HepG2 (cell line): ENCODE results near the gene NEAT1. TPM values are rescaled to one million over a fixed set of nuclear protein-coding genes. Genes with fewer than 3 reads are reported as not detected.

Experiments used
- ATAC-seq: fragments of 200-7000 bp; cut with Tn5 transposase; 3 replicates; pipeline ENCODE4 v1.9.1; 2020; ENCODE audit warnings: mild to moderate bottlenecking, moderate library complexity
- BruUV-seq: library from RNA; stranded (reverse); fragments of 400-500 nt; replicated peaks from 2 replicates; lab custom pipeline; 2021; lab: Mats Ljungman, UMichigan
- CTCF ChIA-PET: fragments of 300-600 bp; formaldehyde crosslinking; extraction: SDS; loops from one replicate; lab custom pipeline; 2021; ENCODE audit warnings: low total read pairs, inconsistent platforms, low intra/inter-chr PET ratio; lab: Yijun Ruan, JAX
- POLR2A ChIA-PET: fragments of 350-600 bp; sonication (Branson Sonifier 250); formaldehyde crosslinking; loops from one replicate; lab custom pipeline; 2020; ENCODE audit warnings: antibody characterized with exemption, inconsistent platforms; lab: Yijun Ruan, JAX
- DNase-seq: peaks from one replicate; pipeline ENCODE4 v3.0.0-alpha.2; 2015; ENCODE audit warnings: low spot score
- FAIRE-seq: peaks from 3 replicates; lab custom pipeline; 2011; peaks lifted over from hg19 to GRCh38; lab: Jason Lieb, UNC
- H2AFZ ChIP-seq: one replicate; pipeline ENCODE4 v1.6.1; 2011; ENCODE audit warnings: low read length, inconsistent platforms
- H3K27ac ChIP-seq: fragments of 300-600 bp; 3 replicates; pipeline ENCODE4 v1.8.0; 2011; ENCODE audit warnings: mixed run types, mild to moderate bottlenecking, mixed read lengths, low read length, inconsistent platforms; ENCODE audit not compliant: insufficient read depth; ENCODE audit errors: extremely low read length
- H3K27me3 ChIP-seq, 2 experiments: fragments of 200-600 bp in 1 of 2; 2 replicates in 1 of 2; 3 replicates in 1 of 2; pipeline versions ENCODE4 v1.6.0 to v1.8.0; 2011; ENCODE audit warnings: low read length in 2 of 2, mild to moderate bottlenecking in 2 of 2, moderate library complexity in 2 of 2, inconsistent platforms in 1 of 2; ENCODE audit not compliant: insufficient read depth in 2 of 2, control insufficient read depth in 1 of 2
- H3K36me3 ChIP-seq, 2 experiments: fragments of 200-600 bp in 1 of 2; replicated peaks in 1 of 2; 2 replicates in 1 of 2; 3 replicates in 1 of 2; pipeline versions ENCODE4 v1.5.1 to v1.8.0; 2011; ENCODE audit warnings: low read length in 2 of 2, inconsistent platforms in 1 of 2; ENCODE audit not compliant: insufficient read depth in 2 of 2, control insufficient read depth in 1 of 2
- H3K4me1 ChIP-seq: 2 replicates; pipeline ENCODE4 v1.5.1; 2012; ENCODE audit warnings: low read length, inconsistent platforms; ENCODE audit not compliant: insufficient read depth
- H3K4me2 ChIP-seq: 2 replicates; pipeline ENCODE4 v1.6.0; 2011; ENCODE audit warnings: low read depth, low read length, inconsistent platforms
- H3K4me3 ChIP-seq, 3 experiments: fragments of 200-600 bp in 1 of 3; sonication (generic), shearing (Covaris generic) in 1 of 3; replicated peaks in 1 of 3; 2 replicates each; pipeline ENCODE4 v1.5.1; 2011 to 2016; ENCODE audit warnings: low read length in 3 of 3, inconsistent platforms in 2 of 3, low read depth in 2 of 3, mild to moderate bottlenecking in 2 of 3, control low read depth in 1 of 3, mixed read lengths in 1 of 3; ENCODE audit not compliant: insufficient read depth in 1 of 3
- H3K79me2 ChIP-seq: one replicate; pipeline ENCODE4 v1.6.1; 2011; ENCODE audit warnings: low read length, inconsistent platforms; ENCODE audit not compliant: insufficient read depth
- H3K9ac ChIP-seq: 2 replicates; pipeline ENCODE4 v1.6.0; 2011; ENCODE audit warnings: mild to moderate bottlenecking, low read depth, low read length, inconsistent platforms; ENCODE audit not compliant: insufficient read depth
- H3K9me3 ChIP-seq: 2 replicates; pipeline ENCODE4 v1.5.1; 2012; ENCODE audit warnings: mild to moderate bottlenecking, low read length
- H4K20me1 ChIP-seq: 2 replicates; pipeline ENCODE4 v1.6.0; 2011; ENCODE audit warnings: inconsistent platforms, mild to moderate bottlenecking, low read length, moderate library complexity; ENCODE audit not compliant: insufficient read depth
- CREM ChIP-seq, 2 experiments: sonication (generic) in 1 of 2; formaldehyde crosslinking in 1 of 2; IDR thresholded peaks; 2 replicates each; pipeline versions ENCODE4 v1.4.0 to v1.6.1; 2016 to 2020; ENCODE audit warnings: antibody characterized with exemption in 1 of 2, mild to moderate bottlenecking in 1 of 2, missing genetic modification reagents in 1 of 2
- NFE2 ChIP-seq: sonication (generic); formaldehyde crosslinking; IDR thresholded peaks from 2 replicates; pipeline ENCODE4 v1.4.0; 2020; ENCODE audit warnings: missing genetic modification reagents
- SIX4 ChIP-seq: sonication (generic); formaldehyde crosslinking; IDR thresholded peaks from 2 replicates; pipeline ENCODE4 v1.4.0; 2020; ENCODE audit warnings: missing genetic modification reagents
- YEATS4 ChIP-seq: sonication (generic); formaldehyde crosslinking; IDR thresholded peaks from 2 replicates; pipeline ENCODE4 v1.4.0; 2020; ENCODE audit warnings: missing genetic modification reagents, borderline replicate concordance
- ZBTB21 ChIP-seq: sonication (generic); formaldehyde crosslinking; IDR thresholded peaks from 2 replicates; pipeline ENCODE4 v1.4.0; 2020; ENCODE audit warnings: missing genetic modification reagents
- ZNF292 ChIP-seq: sonication (generic); formaldehyde crosslinking; IDR thresholded peaks from 2 replicates; pipeline ENCODE4 v1.8.1; 2022; ENCODE audit warnings: mild to moderate bottlenecking, low read depth, missing genetic modification reagents, borderline replicate concordance
- ZNF350 ChIP-seq: sonication (generic); formaldehyde crosslinking; IDR thresholded peaks from 2 replicates; pipeline ENCODE4 v1.4.0; 2020; ENCODE audit warnings: mild to moderate bottlenecking, low read depth, missing genetic modification reagents, borderline replicate concordance
- ZNF468 ChIP-seq: sonication (generic); formaldehyde crosslinking; IDR thresholded peaks from 2 replicates; pipeline ENCODE4 v1.8.0; 2022; ENCODE audit warnings: mild to moderate bottlenecking, moderate library complexity, missing genetic modification reagents
- ZNF737 ChIP-seq: sonication (generic); formaldehyde crosslinking; IDR thresholded peaks from 2 replicates; pipeline ENCODE4 v1.5.0; 2020; ENCODE audit warnings: missing genetic modification reagents, mild to moderate bottlenecking, borderline replicate concordance
- ZNF816 ChIP-seq: sonication (generic); formaldehyde crosslinking; IDR thresholded peaks from 2 replicates; pipeline ENCODE4 v1.8.0; 2022; ENCODE audit warnings: missing genetic modification reagents, mild to moderate bottlenecking, borderline replicate concordance
- WGBS: methylation state at CpG from one replicate; pipeline ENCODE4 v1.1.6; 2017; ENCODE audit warnings: low lambda C conversion rate; 5-methylcytosine and 5-hydroxymethylcytosine counted together
- in situ Hi-C: cut with HindIII; loops from 2 replicates; pipeline ENCODE4 v1.10.0; 2017; ENCODE audit warnings: low pct_unique_long_range_greater_than_20kb; ENCODE audit not compliant: extremely low pct_ligation_motif_present
- intact Hi-C: fragments of 100-400 bp; cut with micrococcal nuclease; formaldehyde crosslinking; loops from one replicate; pipeline ENCODE4 v1.10.0; 2022; ENCODE audit not compliant: unreplicated experiment
- polyA plus RNA-seq, 8 experiments: library from polyadenylated mRNA; depleted of rRNA in 3 of 8; stranded (reverse) in 7 of 8; unstranded in 1 of 8; fragments of >200 nt; fragmentation: Illumina TruSeq in 4 of 8; extraction: Trizol in 4 of 8; gene quantifications; 2 replicates each; pipeline versions ENCODE4 v1.2.1 to v1.2.3, GENCODE V29; 2011 to 2016; ENCODE audit warnings: low read depth in 4 of 8, missing spikeins in 1 of 8, mixed read lengths in 1 of 8; ENCODE audit not compliant: insufficient read depth in 1 of 8
- total RNA-seq, 5 experiments: library from RNA; depleted of rRNA; stranded (reverse); fragments of >200 nt; fragmentation: Illumina TruSeq; extraction: Trizol; gene quantifications; 2 replicates each; pipeline ENCODE4 v1.2.3, GENCODE V29; 2016; ENCODE audit warnings: low read depth in 1 of 5
- TF ChIP-seq, protein P1 (sequence below): sonication (generic); formaldehyde crosslinking; IDR thresholded peaks from 2 replicates; pipeline ENCODE4 v1.8.0; 2022; ENCODE audit warnings: missing genetic modification reagents, mild to moderate bottlenecking, moderate library complexity, borderline replicate concordance
- TF ChIP-seq, protein P2 (sequence below): sonication (generic); formaldehyde crosslinking; IDR thresholded peaks from 2 replicates; pipeline ENCODE4 v1.4.0; 2020; ENCODE audit warnings: missing genetic modification reagents
- TF ChIP-seq, protein P3 (sequence below): sonication (generic); formaldehyde crosslinking; IDR thresholded peaks from 2 replicates; pipeline ENCODE4 v1.5.0; 2020; ENCODE audit warnings: mild to moderate bottlenecking, missing genetic modification reagents, moderate library complexity

Gene NEAT1
- total and polyA plus RNA-seq, 2 of the 13 experiments (the other 11 are each of a cell fraction or from before 2014, with no cell fraction given): 20.5 to 41.2 TPM

DNA sequence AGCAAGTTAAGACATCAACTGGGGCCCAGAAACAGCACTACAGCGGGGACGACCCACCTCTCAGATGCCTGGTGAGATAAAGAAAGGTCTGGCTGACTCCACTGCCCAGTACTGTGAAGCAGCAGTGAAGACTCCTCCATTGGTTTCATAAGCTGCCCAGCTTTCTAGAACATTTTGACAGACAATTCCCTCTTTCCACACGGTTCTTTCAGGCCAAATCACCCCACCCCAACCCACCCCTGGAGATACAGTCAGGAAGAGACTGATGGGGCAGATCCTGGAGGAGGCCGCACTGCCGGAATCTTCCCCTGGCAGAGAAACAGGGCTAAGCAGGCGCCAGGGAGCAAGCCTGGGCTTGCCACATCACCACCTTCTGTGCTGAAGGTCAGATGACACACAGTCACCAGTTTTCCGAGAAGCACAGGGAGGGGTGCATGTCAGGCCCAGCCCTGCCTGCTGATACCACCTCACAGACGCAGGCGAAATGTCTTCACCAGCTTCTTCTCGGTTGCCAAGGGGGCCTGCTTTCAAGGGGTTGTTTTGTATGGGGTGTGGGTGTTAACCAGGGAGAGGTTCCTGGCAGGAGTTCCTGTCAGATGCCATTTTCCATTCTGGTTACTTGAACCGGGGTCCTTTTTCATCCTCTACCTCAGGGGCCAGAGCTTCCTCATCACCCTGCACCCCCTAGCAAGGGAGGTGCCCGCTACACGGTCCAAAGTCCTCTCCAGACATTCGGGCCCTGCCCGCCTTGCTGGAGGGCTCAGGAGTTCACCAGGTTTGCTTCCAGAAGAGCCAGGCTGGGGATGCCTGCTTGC is 1.4 kb upstream of the NEAT1 start (continued):
- TF ChIP-seq, protein P1, sequence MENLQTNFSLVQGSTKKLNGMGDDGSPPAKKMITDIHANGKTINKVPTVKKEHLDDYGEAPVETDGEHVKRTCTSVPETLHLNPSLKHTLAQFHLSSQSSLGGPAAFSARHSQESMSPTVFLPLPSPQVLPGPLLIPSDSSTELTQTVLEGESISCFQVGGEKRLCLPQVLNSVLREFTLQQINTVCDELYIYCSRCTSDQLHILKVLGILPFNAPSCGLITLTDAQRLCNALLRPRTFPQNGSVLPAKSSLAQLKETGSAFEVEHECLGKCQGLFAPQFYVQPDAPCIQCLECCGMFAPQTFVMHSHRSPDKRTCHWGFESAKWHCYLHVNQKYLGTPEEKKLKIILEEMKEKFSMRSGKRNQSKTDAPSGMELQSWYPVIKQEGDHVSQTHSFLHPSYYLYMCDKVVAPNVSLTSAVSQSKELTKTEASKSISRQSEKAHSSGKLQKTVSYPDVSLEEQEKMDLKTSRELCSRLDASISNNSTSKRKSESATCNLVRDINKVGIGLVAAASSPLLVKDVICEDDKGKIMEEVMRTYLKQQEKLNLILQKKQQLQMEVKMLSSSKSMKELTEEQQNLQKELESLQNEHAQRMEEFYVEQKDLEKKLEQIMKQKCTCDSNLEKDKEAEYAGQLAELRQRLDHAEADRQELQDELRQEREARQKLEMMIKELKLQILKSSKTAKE (CRISPR knock-in tag): peak; percentile 65; the same call in 1 of the 2 replicates
- 0 out of 2 replicates have a peak, but pooled peaks have one; percentile 61 for TF ChIP-seq SIX4
- TF ChIP-seq, protein P2, sequence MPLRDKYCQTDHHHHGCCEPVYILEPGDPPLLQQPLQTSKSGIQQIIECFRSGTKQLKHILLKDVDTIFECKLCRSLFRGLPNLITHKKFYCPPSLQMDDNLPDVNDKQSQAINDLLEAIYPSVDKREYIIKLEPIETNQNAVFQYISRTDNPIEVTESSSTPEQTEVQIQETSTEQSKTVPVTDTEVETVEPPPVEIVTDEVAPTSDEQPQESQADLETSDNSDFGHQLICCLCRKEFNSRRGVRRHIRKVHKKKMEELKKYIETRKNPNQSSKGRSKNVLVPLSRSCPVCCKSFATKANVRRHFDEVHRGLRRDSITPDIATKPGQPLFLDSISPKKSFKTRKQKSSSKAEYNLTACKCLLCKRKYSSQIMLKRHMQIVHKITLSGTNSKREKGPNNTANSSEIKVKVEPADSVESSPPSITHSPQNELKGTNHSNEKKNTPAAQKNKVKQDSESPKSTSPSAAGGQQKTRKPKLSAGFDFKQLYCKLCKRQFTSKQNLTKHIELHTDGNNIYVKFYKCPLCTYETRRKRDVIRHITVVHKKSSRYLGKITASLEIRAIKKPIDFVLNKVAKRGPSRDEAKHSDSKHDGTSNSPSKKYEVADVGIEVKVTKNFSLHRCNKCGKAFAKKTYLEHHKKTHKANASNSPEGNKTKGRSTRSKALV (CRISPR knock-in tag): no peak

DNA sequence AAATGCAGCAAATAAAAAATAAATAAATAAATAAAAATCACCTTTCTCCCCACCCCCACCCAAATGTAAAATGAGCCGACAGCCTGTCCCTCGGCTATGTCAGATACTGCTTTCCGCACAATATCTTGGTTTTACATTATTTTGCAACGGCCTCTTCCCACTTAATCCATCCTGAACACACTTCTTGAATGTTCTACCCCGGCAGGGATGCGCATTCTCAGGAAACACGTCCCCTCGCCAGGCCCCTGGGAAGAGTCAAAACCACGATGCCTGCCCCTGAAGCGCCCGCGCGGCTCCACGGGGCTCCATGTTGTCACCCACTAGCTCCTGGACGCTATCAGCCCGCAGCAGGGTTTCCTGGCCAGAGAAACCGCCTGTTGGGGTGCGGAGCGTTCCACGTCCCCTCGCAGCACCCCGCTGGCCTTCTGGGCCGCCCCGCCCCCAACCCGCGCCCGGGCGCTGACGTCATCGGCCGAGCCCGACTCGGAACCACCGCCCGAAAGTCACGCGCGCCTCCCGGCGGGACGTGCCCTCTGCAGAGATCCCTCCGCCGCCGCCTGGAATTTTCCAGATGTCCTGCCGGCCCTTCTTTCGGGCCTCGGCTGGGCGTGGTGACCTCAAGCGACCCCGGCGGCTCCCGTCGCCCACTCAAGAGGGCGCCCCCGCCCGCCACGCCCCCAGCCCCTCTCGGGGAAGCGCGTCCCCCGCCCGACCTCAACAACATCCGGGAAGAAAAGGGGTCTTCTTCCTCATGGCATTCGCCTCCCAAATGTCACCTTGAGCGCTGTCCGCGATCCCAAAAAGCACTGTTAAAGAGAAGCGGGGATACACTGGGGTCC is 585 bp upstream of the NEAT1 start:
- DNase-seq (peak; percentile 93), FAIRE-seq (no peak), ATAC-seq (no peak)
- POLR2A ChIA-PET: interaction anchor here (0.7 to 17.8 kb wide), 52 partner anchors 5 to 643 kb away, joined by 3 to 952 read pairs (median 6); partner anchors contain the start of genes CAPN1, CDC42EP2, DPF2 and FRMD8
- H3K79me2 ChIP-seq: peaks cover 72% of the 10 kb centered on the region
- H3K36me3 ChIP-seq: no peaks in the 10 kb centered on the region; a peak in 2 of 5 replicates
- intact Hi-C loops: loop anchor here (2.0 kb wide), 1 partner anchor 81 kb away; no protein-coding TSS in a partner anchor
- peak overlapping the region; percentile 100 for H3K9ac ChIP-seq
- in situ Hi-C loops: loop anchor here (5.0 kb wide), 1 partner anchor 75 kb away; the partner anchor contains the start of gene MALAT1
- H2AFZ ChIP-seq: no peak overlapping the region
- H3K9me3 ChIP-seq: no peaks in the 10 kb centered on the region
- BruUV-seq: no TSS peak
- H4K20me1 ChIP-seq: peaks cover 43% of the 10 kb centered on the region
- H3K4me2 ChIP-seq: peak overlapping the region; percentile 99
- CTCF ChIA-PET: no interaction called here
- H3K27ac ChIP-seq: peak overlapping the region; percentile 100
- peaks cover 49% of the 10 kb centered on the region for H3K4me1 ChIP-seq
- WGBS: under 1% methylated on average over 25 of the region's 68 CpGs
- H3K4me3 ChIP-seq: peak overlapping the region; percentile 91 to 94 (median 93)
- no peaks in the 10 kb centered on the region; a peak in 1 of 5 replicates for H3K27me3 ChIP-seq
- TF ChIP-seq ZBTB21 (CRISPR knock-in tag) (peak; percentile 55), ZNF468 (0 out of 2 replicates have a peak, but pooled peaks have one; percentile 52), ZNF816 (CRISPR knock-in tag) (no peak), ZNF350 (CRISPR knock-in tag) (no peak), YEATS4 (CRISPR knock-in tag) (peak; percentile 62; the same call in 1 of the 2 replicates), ZNF292 (CRISPR knock-in tag) (no peak), NFE2 (CRISPR knock-in tag) (no peak), ZNF737 (CRISPR knock-in tag) (no peak), CREM (IDR thresholded peaks at IDR 0.05) (no peak), CREM (CRISPR knock-in tag; IDR thresholded peaks at IDR 0.05) (peak; percentile 29; the same call in 1 of the 2 replicates)
- TF ChIP-seq, protein P3, sequence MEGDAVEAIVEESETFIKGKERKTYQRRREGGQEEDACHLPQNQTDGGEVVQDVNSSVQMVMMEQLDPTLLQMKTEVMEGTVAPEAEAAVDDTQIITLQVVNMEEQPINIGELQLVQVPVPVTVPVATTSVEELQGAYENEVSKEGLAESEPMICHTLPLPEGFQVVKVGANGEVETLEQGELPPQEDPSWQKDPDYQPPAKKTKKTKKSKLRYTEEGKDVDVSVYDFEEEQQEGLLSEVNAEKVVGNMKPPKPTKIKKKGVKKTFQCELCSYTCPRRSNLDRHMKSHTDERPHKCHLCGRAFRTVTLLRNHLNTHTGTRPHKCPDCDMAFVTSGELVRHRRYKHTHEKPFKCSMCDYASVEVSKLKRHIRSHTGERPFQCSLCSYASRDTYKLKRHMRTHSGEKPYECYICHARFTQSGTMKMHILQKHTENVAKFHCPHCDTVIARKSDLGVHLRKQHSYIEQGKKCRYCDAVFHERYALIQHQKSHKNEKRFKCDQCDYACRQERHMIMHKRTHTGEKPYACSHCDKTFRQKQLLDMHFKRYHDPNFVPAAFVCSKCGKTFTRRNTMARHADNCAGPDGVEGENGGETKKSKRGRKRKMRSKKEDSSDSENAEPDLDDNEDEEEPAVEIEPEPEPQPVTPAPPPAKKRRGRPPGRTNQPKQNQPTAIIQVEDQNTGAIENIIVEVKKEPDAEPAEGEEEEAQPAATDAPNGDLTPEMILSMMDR (CRISPR knock-in tag): no peak
